ENCODE measurements around the gene LYRM7. TPM values are rescaled to one million over a fixed set of nuclear protein-coding genes. Genes with fewer than 3 reads are reported as not detected.
"Not testable (repeated sequence)": the region's sequence is repeated elsewhere in the genome, so short reads cannot be mapped to it uniquely, and the experiment has no call there.

LYRM7 gene
- total RNA-seq, result 1 to 10 TPM; 5.3 to 9.1 (median 8.1) TPM

GRCh38 chr5:131170540-131171275, at the start of gene LYRM7:
Gene LYRM7 (plus strand): TSS chr5:131170944. CDS start chr5:131171021, 77 bp downstream.
- H3K36me3 ChIP-seq, result no peaks in the 10 kb centered on the region
- intact Hi-C loops (cut with DNase I), result loop anchor here (2.0 kb wide), 1 partner anchor 92 kb away; no protein-coding TSS in a partner anchor
- H3K4me3 ChIP-seq, result peak within 1 kb of the TSS; percentile 61 to 80 (median 70)
- no peaks in the 10 kb centered on the region for H3K9me3 ChIP-seq
- H3K27ac ChIP-seq (replicated peaks in 1 of 4), result peak within 1 kb of the TSS; percentile 77 to 89 (median 80)
- TF ChIP-seq POLR2AphosphoS5 (IDR thresholded peaks at IDR 0.05) (peak; percentile 84 to 91), EP300 (IDR thresholded peaks at IDR 0.05) (no peak), POLR2A (IDR thresholded peaks at IDR 0.05; ENCODE audit: low read depth) (no peak)
- peak; percentile 99 for DNase-seq (ENCODE audit: extremely low spot score)
- H3K27me3 ChIP-seq, result no peaks in the 10 kb centered on the region
- WGBS, result under 1% methylated on average over 29 of the region's 42 CpGs
- peaks cover 16 to 28% (median 21%) of the 10 kb centered on the region in 4 donors for H3K4me1 ChIP-seq

GRCh38 chr5:131127244-131127643, 43.5 kb upstream of the LYRM7 start:
- H3K4me1 ChIP-seq; H3K27ac ChIP-seq (replicated peaks in 1 of 4); H3K4me3 ChIP-seq; DNase-seq (ENCODE audit: extremely low spot score); H3K27me3 ChIP-seq; H3K36me3 ChIP-seq; intact Hi-C loops (cut with DNase I): not testable (repeated sequence)
- WGBS, result 100% methylated on average over 2 of the region's 2 CpGs
- H3K9me3 ChIP-seq, result peaks cover 0 to 22% (median 11%) of the 10 kb centered on the region in 4 donors

GRCh38 chr5:131129306-131129705, 41.4 kb upstream of the LYRM7 start:
- no peaks in the 10 kb centered on the region for H3K4me1 ChIP-seq
- no peak overlapping the region for H3K27ac ChIP-seq (replicated peaks in 1 of 4)
- intact Hi-C loops (cut with DNase I), result no loop called here
- no peak for DNase-seq (ENCODE audit: extremely low spot score)
- no peaks in the 10 kb centered on the region for H3K27me3 ChIP-seq
- 81% methylated on average over 4 of the region's 4 CpGs for WGBS
- H3K4me3 ChIP-seq, result no peak overlapping the region
- TF ChIP-seq CTCF (IDR thresholded peaks at IDR 0.05), result no peak
- TF ChIP-seq POLR2AphosphoS5 (IDR thresholded peaks at IDR 0.05), result no peak
- no peak for TF ChIP-seq POLR2A (IDR thresholded peaks at IDR 0.05; ENCODE audit: low read depth)
- no peak for TF ChIP-seq EP300 (IDR thresholded peaks at IDR 0.05)
- no peaks in the 10 kb centered on the region for H3K36me3 ChIP-seq
- peaks cover 0 to 13% (median 6%) of the 10 kb centered on the region in 4 donors for H3K9me3 ChIP-seq

- H3K36me3 ChIP-seq; H3K27me3 ChIP-seq; H3K27ac ChIP-seq (replicated peaks in 1 of 4); H3K9me3 ChIP-seq; DNase-seq (ENCODE audit: extremely low spot score); H3K4me1 ChIP-seq; H3K4me3 ChIP-seq; intact Hi-C loops (cut with DNase I): not testable (repeated sequence)
- WGBS, result 90% methylated on average over 1 of the region's 2 CpGs
Measured at GRCh38 chr5:131133091-131133490, 37.7 kb upstream of the LYRM7 start.

GRCh38 chr5:131138406-131138805, 32.3 kb upstream of the LYRM7 start:
- H3K27me3 ChIP-seq; H3K4me1 ChIP-seq; H3K36me3 ChIP-seq; intact Hi-C loops (cut with DNase I); H3K9me3 ChIP-seq; H3K4me3 ChIP-seq; DNase-seq (ENCODE audit: extremely low spot score); H3K27ac ChIP-seq (replicated peaks in 1 of 4): not testable (repeated sequence)
- 84% methylated on average over 5 of the region's 5 CpGs for WGBS

- DNase-seq (ENCODE audit: extremely low spot score), result no peak
- no peak for TF ChIP-seq CTCF (IDR thresholded peaks at IDR 0.05)
- TF ChIP-seq POLR2A (IDR thresholded peaks at IDR 0.05; ENCODE audit: low read depth), result no peak
- TF ChIP-seq EP300 (IDR thresholded peaks at IDR 0.05), result no peak
- no peak for TF ChIP-seq POLR2AphosphoS5 (IDR thresholded peaks at IDR 0.05)
- H3K9me3 ChIP-seq, result no peaks in the 10 kb centered on the region
- H3K27me3 ChIP-seq, result no peaks in the 10 kb centered on the region
- 93% methylated on average over 2 of the region's 2 CpGs for WGBS
- H3K4me1 ChIP-seq, result no peaks in the 10 kb centered on the region
- no peak overlapping the region for H3K4me3 ChIP-seq
- intact Hi-C loops (cut with DNase I), result no loop called here
- H3K27ac ChIP-seq (replicated peaks in 1 of 4), result no peak overlapping the region
- no peaks in the 10 kb centered on the region for H3K36me3 ChIP-seq
Measured at GRCh38 chr5:131139321-131139720, 31.4 kb upstream of the LYRM7 start.

All from esophagus muscularis mucosa (tissue), 4 donors.